GM18526 (cell line): ENCODE measurements around the gene RAB3C.

ENCODE experiments used
- POLR2A ChIP-seq: IDR thresholded peaks from 3 replicates; pipeline ENCODE4 v1.6.1; 2011; ENCODE audit not compliant: insufficient read length; ENCODE audit errors: extremely low read depth

Gene RAB3C

DNA sequence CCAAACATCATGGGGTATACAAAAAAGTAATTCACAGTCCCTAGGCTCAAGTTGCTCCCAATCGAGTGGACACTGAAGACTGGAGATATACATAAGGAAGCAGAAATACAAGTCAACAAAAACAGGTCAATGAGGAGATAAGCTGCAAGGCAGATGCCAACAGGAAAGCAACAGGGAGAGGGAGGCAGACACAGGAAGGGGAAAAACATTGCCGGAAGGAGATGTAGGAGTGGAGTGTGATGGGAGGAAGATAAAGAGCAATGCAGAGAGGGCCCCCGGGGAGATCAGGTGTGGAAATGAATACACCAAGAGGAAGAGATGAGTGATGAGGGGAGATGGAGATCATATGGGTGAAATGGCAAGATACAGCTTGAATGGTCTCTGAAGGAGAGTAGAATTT lies 243.0 kb downstream of the RAB3C start:
- no peak for TF ChIP-seq POLR2A

DNA sequence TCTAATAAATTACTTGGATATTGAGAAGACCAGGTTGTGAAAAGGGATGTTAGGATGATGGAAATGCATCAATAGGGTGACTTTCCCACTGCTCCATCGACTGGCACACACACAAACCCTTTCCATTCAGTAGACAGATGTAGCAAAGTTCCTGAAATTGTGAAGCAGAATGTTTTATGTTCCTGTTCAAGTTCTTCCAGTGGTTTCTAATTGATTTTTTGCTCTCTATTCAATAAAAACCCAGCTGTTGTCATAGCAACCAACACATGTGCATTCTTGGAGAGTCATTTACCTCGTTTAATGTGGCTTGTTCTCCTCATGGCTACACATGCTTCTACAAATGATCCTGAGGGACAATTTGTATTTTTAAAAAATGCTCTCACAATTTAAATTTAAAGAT lies 244.6 kb downstream of the RAB3C start:
- no peak for TF ChIP-seq POLR2A

DNA sequence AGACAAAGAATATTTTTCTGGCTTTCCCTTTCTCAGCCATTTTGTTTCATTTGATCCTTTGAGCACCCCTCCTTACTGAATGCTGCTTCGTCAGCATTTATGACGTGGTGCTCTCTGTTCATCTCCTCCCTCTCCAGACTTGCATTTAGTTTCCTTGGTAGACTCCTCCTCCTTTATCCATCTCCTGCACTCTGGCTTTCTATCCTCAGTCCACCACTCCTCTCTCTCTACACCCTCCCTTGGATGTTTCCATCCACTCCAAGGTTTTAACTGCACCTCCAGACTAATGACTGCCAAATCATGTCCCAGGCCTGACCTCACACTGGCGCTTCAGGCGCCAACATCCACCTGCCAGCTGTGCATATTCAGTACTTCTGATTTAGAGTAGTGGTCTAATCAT lies 245.4 kb downstream of the RAB3C start:
- no peak for TF ChIP-seq POLR2A

DNA sequence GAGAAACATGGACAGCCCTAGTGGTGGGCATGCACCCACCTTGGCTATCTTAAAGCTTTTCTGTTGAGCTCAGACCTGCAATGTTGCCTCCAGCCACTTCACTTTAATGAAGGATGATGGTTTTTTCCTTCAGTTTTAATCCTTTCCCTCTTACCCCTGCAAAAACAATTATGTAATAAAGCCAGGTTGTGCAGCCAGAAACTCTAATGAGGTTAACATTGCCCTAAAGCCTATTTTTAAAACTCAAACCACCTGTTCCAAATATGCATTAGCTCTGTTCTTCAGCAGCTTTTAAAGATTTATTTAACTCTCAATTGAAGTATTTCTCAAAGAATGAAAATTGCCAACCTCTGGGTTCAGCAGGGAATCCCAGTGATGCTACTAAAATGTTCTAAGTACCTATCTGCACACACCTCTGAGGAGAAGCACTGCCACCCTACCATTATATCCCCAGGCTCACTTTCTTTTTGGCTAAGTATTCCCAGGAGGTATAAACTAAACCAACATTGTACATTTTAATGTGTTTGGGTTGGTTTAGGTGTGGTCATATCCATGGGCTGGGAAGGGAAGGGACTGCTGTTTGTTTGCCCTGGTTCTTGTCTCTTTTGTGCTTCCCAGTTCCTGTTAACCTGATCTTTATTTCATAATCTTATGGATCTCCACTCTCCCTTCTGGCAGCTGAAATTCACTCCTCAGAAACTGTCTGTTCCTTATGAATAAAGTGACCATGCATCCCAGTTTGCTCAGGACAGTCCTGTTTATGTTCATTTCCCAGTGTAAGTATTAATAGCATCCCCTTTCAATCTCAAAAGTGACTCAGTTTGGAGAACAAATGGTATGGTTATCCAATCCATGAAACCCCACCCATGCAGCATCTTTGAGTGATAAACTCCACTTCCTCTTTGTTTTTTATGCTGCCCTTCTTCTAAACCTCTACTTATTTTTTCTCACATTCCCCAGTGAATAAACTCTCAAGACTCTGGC lies 251.7 kb downstream of the RAB3C start:
- TF ChIP-seq POLR2A: no peak

DNA sequence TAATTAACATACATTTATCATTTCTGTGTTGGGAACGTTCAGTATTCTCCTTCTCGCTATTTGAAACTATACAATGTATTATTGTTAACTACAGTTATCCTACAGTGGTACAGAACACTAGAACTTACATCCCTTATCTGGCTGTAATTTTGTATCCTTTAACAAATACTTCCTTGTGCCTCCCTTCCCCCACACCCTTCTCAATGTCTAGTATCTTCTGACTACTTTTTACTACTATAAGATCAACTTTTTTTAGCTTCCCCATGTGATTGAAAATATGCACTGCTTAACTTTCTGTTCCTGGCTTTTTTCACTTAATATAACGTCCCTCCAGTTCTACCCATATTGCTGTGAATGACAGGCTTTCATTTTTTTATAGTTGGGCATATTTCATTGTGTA lies 253.5 kb downstream of the RAB3C start:
- TF ChIP-seq POLR2A: no peak

DNA sequence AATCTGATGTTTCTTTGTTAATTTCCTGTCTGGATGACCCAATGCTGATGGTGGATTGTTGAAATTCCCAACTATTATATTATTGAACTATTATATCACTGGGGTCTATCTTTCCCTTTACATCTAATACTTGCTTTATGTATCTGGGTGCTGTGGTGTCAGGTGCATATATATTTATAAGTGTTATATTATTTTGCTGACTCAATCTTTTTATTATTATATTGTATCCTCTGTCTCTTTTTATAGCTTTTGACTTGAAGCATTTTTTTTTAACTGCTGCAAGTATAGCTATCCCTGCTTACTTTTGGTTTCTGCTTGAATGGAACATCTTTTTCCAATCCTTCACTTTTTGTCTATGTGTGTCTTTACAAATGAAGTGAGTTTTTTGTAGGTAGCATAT lies 255.9 kb downstream of the RAB3C start:
- no peak for TF ChIP-seq POLR2A

DNA sequence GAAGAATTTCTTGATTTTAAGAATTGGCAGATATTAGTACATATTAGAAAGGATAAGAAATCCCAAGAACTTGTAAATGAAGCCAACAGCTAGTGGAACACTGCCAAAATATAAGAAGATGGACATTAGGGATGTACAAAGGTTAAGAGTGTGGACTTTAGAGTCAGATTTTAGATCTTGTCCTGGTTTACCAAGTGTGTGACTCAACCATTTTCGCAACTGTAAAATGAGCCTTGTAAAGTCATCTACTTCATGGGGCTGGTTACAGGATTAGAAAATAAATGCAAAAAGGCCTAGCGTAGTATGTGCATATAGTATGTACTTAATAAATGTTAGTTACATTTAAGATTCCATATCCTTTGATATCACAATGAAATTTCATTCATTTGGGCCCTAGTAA lies 260.0 kb downstream of the RAB3C start:
- no peak for TF ChIP-seq POLR2A

DNA sequence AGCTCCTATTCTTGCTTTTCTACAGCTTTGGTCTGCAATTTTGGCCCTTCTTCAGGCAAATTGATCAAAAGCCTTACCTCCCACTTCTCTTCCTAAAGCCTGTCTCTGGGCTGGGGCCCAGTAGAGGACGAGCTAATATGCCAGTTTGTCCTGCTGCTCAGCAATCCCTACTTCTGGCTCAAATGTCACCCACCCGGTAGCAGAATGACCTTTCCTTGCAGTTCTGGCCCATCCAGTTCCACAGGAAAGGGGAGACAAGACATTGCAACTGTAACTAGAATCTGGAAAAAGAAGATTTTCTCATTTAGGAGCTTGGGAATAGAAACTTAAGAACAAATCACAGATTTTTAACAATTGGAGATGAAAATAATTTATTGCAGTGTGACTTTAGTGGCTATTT lies 261.5 kb downstream of the RAB3C start:
- no peak for TF ChIP-seq POLR2A

DNA sequence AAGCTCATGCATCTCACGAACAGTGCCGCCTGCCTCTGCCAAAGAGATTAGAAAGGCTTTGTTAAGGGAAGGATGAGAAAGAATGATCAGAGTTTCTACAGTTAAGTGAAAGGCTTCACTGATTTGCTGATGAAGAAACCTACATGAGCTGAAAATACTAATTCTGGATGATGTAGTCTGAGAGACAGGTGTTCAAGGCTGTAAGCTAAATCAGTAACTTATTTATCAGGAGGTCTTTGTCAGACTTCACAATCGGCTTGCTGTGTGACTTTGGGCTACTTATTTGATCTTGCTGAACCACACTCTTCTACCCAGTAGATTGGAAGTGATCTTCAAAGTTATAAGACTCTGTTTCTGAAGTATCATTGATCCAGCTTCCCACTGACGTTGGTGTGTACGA lies 264.2 kb downstream of the RAB3C start:
- TF ChIP-seq POLR2A: no peak

DNA sequence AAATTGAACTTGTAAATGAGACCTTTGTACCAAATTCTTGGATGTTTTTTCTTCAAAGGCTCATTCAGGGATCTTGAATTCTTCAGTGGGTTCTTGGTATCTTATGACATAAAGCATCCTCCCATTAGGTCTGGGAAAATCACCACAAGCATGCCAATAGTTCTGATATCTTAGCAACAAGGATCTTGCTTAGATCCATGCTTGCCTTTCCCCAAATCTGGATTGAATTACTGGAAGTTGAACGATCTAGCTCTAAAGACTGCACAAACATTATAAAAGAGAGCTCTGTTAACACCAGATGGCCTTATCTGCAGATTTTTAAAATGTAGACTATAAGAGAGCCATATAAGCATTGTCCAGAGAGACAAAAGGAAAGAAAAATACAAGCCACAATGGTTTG lies 266.3 kb downstream of the RAB3C start:
- TF ChIP-seq POLR2A: no peak

DNA sequence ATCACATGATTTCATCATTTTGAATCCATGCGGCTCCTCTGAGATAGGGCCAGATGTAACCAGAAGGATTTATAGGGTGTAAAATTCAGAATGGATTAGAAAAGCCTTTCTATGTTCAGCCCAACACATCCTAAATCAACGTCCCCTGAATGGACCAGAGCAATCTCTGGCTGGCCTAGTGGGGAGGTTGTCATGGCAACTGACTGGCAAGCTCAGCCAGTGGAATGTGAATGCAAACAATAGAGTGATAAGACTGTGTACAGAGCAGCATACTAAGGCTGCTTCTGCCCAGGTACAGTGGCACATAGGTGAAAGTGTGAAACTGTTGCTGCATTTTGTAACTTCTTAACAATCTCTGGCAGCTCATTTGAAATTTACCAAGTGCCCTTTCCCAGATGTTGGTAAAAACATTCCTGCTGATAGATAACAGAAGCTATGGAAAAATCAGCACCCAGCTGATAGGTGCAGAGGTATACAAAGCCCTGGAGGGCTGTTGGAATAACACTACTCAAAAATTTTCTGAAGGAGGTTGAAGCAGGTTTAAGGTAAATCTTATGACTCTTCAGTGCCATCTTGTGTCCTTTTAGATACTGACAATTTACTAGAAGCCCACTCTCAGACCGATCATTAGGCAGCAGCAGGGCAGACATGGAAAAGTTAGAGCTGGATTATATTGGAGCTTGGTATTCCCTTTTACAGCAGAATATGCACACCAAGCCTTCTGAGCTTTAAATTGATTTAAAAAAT lies 267.2 kb downstream of the RAB3C start:
- TF ChIP-seq POLR2A: no peak

DNA sequence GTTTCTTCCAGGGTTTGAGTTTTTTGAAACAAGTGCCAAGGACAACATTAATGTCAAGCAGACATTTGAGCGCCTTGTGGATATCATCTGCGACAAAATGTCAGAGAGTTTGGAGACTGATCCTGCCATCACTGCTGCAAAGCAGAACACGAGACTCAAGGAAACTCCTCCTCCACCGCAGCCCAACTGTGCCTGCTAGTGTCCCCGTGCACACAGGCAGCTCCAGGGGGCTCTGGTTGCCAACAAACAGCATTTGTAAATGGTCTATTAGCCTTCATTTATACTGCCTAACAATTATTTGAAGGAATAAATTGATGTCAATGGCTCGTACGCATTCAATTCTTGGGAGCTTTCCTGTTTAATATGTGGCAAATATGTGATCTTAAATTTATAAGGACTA lies 268.3 kb downstream of the RAB3C start:
- TF ChIP-seq POLR2A: no peak

DNA sequence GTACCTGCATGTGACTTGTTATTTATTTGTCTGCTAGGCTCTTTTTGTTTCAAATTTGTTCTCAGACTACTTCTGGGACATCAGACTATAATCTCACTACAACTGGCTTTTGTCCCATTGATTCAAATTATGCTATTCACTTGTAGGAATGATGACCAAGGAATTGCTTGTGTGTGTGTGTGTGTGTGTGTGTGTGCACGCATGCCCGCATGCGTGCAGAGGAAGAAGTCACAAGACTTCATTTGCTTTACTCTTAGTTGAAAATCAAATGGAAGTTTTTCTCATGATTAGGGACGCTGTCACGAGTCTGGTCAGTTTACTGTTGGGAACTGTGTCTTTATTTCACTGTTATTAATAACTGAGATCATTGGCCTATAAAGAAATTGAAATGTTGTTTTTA lies 268.7 kb downstream of the RAB3C start:
- no peak for TF ChIP-seq POLR2A

DNA sequence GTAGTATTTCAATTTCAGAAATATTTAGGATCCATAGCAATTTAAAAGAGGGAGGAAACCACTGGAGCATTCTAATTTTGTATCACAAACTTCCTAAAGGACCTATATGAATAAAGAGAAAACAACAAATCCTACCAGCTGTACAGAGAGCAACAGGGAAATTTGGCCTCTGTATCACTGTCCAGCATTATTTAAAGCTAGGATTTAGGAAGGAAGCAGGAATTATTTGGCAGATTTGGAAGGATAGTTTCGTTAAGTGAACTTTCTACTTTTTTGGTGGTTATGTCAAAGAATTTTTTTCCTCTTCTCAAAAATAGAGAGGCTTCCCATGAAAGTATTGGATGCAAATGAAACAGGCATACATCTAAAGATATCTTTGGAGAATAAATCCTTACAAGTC lies 269.7 kb downstream of the RAB3C start:
- no peak for TF ChIP-seq POLR2A

DNA sequence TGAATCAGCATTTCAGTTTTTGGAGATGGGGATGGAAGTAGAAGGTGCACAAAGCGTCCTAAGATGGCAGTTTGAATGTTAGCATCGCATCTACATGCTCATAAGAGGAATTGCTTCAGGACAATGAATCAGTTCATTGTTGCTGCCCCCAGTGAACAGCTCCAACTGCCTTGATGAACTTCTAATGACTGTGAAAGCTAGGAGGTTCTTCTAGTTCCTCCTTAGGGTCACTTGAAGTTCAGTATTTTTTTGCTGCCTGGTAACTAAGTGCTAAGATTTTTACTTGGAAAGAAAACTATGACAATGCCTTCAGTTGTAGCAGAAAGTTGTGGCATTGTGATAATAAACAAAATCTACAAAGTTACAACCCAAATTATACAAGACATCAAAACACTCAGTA lies 271.6 kb downstream of the RAB3C start:
- no peak for TF ChIP-seq POLR2A
